H1 (cell line): ENCODE data around the gene SSR2. TPM values are rescaled to one million over a fixed set of nuclear protein-coding genes. Genes with fewer than 3 reads are reported as not detected.
A peak's percentile ranks its signal among the peaks of the same experiment; 100 is the strongest.

Source experiments
- CTCF ChIA-PET: fragments of 300-600 bp; sonication (Branson Sonifier 250); formaldehyde crosslinking; loops from one replicate; lab custom pipeline; 2021; ENCODE audit not compliant: partially characterized antibody; lab: Charles Lee
- POLR2A ChIA-PET: fragments of 300-600 bp; sonication (Branson Sonifier 250); formaldehyde crosslinking; loops from one replicate; lab custom pipeline; 2021; ENCODE audit warnings: inconsistent platforms; ENCODE audit not compliant: partially characterized antibody; lab: Charles Lee
- DNase-seq, 2 experiments: peaks; one replicate each; pipeline versions ENCODE4 v3.0.0 to v3.0.0-alpha.2; 2010 to 2022; ENCODE audit warnings: low spot score in 2 of 2, low read depth in 1 of 2, mixed read lengths in 1 of 2
- FAIRE-seq: peaks from 2 replicates; lab custom pipeline; 2011; peaks lifted over from hg19 to GRCh38; lab: Jason Lieb, UNC
- H2AFZ ChIP-seq: 2 replicates; pipeline ENCODE4 v1.8.1; 2012; ENCODE audit warnings: low read length, inconsistent platforms
- H2AK5ac ChIP-seq: 2 replicates; pipeline ENCODE4 v1.6.1; 2013; ENCODE audit warnings: low read depth, low read length
- H2BK120ac ChIP-seq: replicated peaks from 2 replicates; pipeline ENCODE3; 2013; ENCODE audit warnings: low read depth, low read length, inconsistent platforms
- H2BK12ac ChIP-seq: 2 replicates; pipeline ENCODE4 v1.6.1; 2013; ENCODE audit warnings: low read depth, low read length
- H2BK15ac ChIP-seq: 2 replicates; pipeline ENCODE4 v1.6.1; 2013; ENCODE audit warnings: low read length
- H2BK20ac ChIP-seq: 2 replicates; pipeline ENCODE4 v1.6.1; 2013; ENCODE audit warnings: low read length
- H2BK5ac ChIP-seq: 2 replicates; pipeline ENCODE4 v1.6.1; 2013; ENCODE audit warnings: low read depth, low read length
- H3K14ac ChIP-seq: 2 replicates; pipeline ENCODE4 v1.6.1; 2013; ENCODE audit warnings: inconsistent platforms; ENCODE audit not compliant: insufficient read length
- H3K18ac ChIP-seq: 2 replicates; pipeline ENCODE4 v1.6.1; 2013; ENCODE audit warnings: low read length; ENCODE audit errors: extremely low read depth
- H3K23ac ChIP-seq: 2 replicates; pipeline ENCODE4 v1.6.1; 2013; ENCODE audit warnings: inconsistent platforms; ENCODE audit not compliant: insufficient read length
- H3K23me2 ChIP-seq: 2 replicates; pipeline ENCODE4 v1.6.1; 2013; ENCODE audit warnings: low read depth, low read length
- H3K27ac ChIP-seq: 2 replicates; pipeline ENCODE4 v1.6.1; 2011; ENCODE audit warnings: low read depth, low read length, inconsistent platforms
- H3K27me3 ChIP-seq, 4 experiments: replicated peaks in 1 of 4; 1 replicate in 1 of 4; 2 replicates in 3 of 4; pipeline versions ENCODE4 v1.6.1 to v1.8.1; 2011 to 2013; ENCODE audit warnings: low read length in 3 of 4, mild to moderate bottlenecking in 3 of 4, inconsistent platforms in 2 of 4, mixed read lengths in 2 of 4, moderate library complexity in 1 of 4; ENCODE audit not compliant: control insufficient read depth in 3 of 4, insufficient read depth in 3 of 4; ENCODE audit errors: extremely low read depth in 1 of 4
- H3K36me3 ChIP-seq, 4 experiments: 2 replicates each; pipeline versions ENCODE4 v1.6.1 to v1.8.1; 2011 to 2013; ENCODE audit warnings: mild to moderate bottlenecking in 4 of 4, low read length in 3 of 4, moderate library complexity in 2 of 4, control low read depth in 1 of 4, inconsistent platforms in 1 of 4; ENCODE audit not compliant: insufficient read depth in 4 of 4, control insufficient read depth in 2 of 4
- H3K4ac ChIP-seq: replicated peaks from 2 replicates; pipeline ENCODE3; 2013; ENCODE audit warnings: low read length, low read depth, mixed read lengths, inconsistent platforms; ENCODE audit not compliant: insufficient read length
- H3K4me1 ChIP-seq, 4 experiments: replicated peaks in 1 of 4; 1 replicate in 1 of 4; 2 replicates in 3 of 4; pipeline versions ENCODE4 v1.6.1 to v1.8.1; 2011 to 2013; ENCODE audit warnings: low read length in 3 of 4, inconsistent platforms in 2 of 4, mixed read lengths in 1 of 4; ENCODE audit not compliant: insufficient read depth in 4 of 4, control insufficient read depth in 3 of 4
- H3K4me2 ChIP-seq, 2 experiments: 2 replicates each; pipeline versions ENCODE4 v1.6.1 to v1.8.1; 2011 to 2013; ENCODE audit warnings: low read depth in 2 of 2, low read length in 2 of 2, control low read depth in 1 of 2, inconsistent platforms in 1 of 2, mild to moderate bottlenecking in 1 of 2; ENCODE audit not compliant: insufficient read depth in 1 of 2
- H3K4me3 ChIP-seq, 4 experiments: fragments of 200-600, 300-600 bp in 1 of 4; sonication (generic), shearing (Covaris generic), sonication (Bioruptor Twin) in 1 of 4; 2 replicates each; pipeline versions ENCODE4 v1.5.1 to v1.8.1; 2011 to 2016; ENCODE audit warnings: low read length in 4 of 4, low read depth in 3 of 4, control low read depth in 2 of 4, inconsistent platforms in 2 of 4, mild to moderate bottlenecking in 2 of 4, mixed read lengths in 1 of 4, moderate library complexity in 1 of 4; ENCODE audit not compliant: insufficient read depth in 2 of 4; ENCODE audit errors: extremely low read depth in 1 of 4
- H3K56ac ChIP-seq: replicated peaks from 2 replicates; pipeline ENCODE3; 2013; ENCODE audit warnings: low read depth, mild to moderate bottlenecking, mixed read lengths, low read length, inconsistent platforms; ENCODE audit not compliant: insufficient read length
- H3K79me1 ChIP-seq: 2 replicates; pipeline ENCODE4 v1.6.1; 2013; ENCODE audit warnings: low read depth, low read length, control low read depth
- H3K79me2 ChIP-seq, 2 experiments: 2 replicates each; pipeline versions ENCODE4 v1.6.1 to v1.8.1; 2012 to 2013; ENCODE audit warnings: low read length in 2 of 2, mild to moderate bottlenecking in 2 of 2, inconsistent platforms in 1 of 2; ENCODE audit not compliant: insufficient read depth in 2 of 2, control insufficient read depth in 1 of 2
- H3K9ac ChIP-seq, 4 experiments: replicated peaks in 1 of 4; 1 replicate in 1 of 4; 2 replicates in 3 of 4; pipeline versions ENCODE4 v1.6.1 to v1.8.1; 2011 to 2013; ENCODE audit warnings: low read depth in 3 of 4, low read length in 3 of 4, control low read depth in 2 of 4, mild to moderate bottlenecking in 2 of 4, moderate library complexity in 2 of 4, inconsistent platforms in 1 of 4; ENCODE audit errors: extremely low read depth in 1 of 4
- H3K9me3 ChIP-seq, 2 experiments: 2 replicates each; pipeline versions ENCODE4 v1.6.1 to v1.8.1; 2012 to 2013; ENCODE audit warnings: mild to moderate bottlenecking in 2 of 2, moderate library complexity in 2 of 2, control low read depth in 1 of 2, inconsistent platforms in 1 of 2, low read depth in 1 of 2, low read length in 1 of 2, mixed read lengths in 1 of 2; ENCODE audit not compliant: insufficient read depth in 2 of 2
- H4K20me1 ChIP-seq, 2 experiments: replicated peaks in 1 of 2; 2 replicates each; pipeline versions ENCODE3 to v1.8.1; 2011 to 2013; ENCODE audit warnings: inconsistent platforms in 2 of 2, low read length in 2 of 2, mild to moderate bottlenecking in 1 of 2; ENCODE audit not compliant: insufficient read depth in 2 of 2, control insufficient read depth in 1 of 2
- H4K5ac ChIP-seq: 2 replicates; pipeline ENCODE4 v1.6.1; 2013; ENCODE audit warnings: low read length, low read depth, mixed read lengths, inconsistent platforms; ENCODE audit not compliant: insufficient read length
- H4K8ac ChIP-seq: 2 replicates; pipeline ENCODE4 v1.8.0; 2013; ENCODE audit warnings: mild to moderate bottlenecking, moderate library complexity, low read length, inconsistent platforms; ENCODE audit not compliant: insufficient read depth; ENCODE audit errors: extremely low read depth
- H4K91ac ChIP-seq: replicated peaks from 2 replicates; pipeline ENCODE3; 2013; ENCODE audit warnings: low read length, mixed read lengths, inconsistent platforms; ENCODE audit not compliant: insufficient read length
- POLR2AphosphoS5 ChIP-seq: IDR thresholded peaks from 2 replicates; pipeline ENCODE4 v1.6.1; 2011; ENCODE audit warnings: low read depth, low read length
- WGBS, 2 experiments: shearing (Covaris generic) in 1 of 2; methylation state at CpG; one replicate each; pipeline versions ENCODE4 v1.1.6 to v1.1.7; 2013 to 2015; ENCODE audit warnings: low lambda C conversion rate in 2 of 2, mixed read lengths in 2 of 2, inconsistent platforms in 1 of 2, low coverage in 1 of 2, missing lambda C conversion rate in 1 of 2; ENCODE audit not compliant: insufficient replicate concordance in 2 of 2, insufficient coverage in 1 of 2, insufficient read length in 1 of 2; ENCODE audit errors: extremely low coverage in 1 of 2, missing lambda C conversion rate in 1 of 2; 5-methylcytosine and 5-hydroxymethylcytosine counted together
- polyA plus RNA-seq, 7 experiments: library from polyadenylated mRNA; depleted of rRNA in 3 of 7; stranded (reverse) in 5 of 7; unstranded in 2 of 7; fragments of >200 nt in 5 of 7; fragments of 200-250 nt in 2 of 7; gene quantifications; 1 replicate in 5 of 7; 2 replicates in 1 of 7; 4 replicates in 1 of 7; pipeline versions ENCODE4 v1.2.1 to v1.2.3, GENCODE V29; 2011 to 2013; ENCODE audit warnings: missing spikeins in 2 of 7, mixed read lengths in 2 of 7
- total RNA-seq: library from RNA; stranded (reverse); fragmentation: NEBNext Ultra II Directional; extraction: Animal tissue kit (Norgen Biotek cat#: 25700); gene quantifications from 2 replicates; pipeline ENCODE4 v1.2.1, GENCODE V29; 2021

The SSR2 gene
- total and polyA plus RNA-seq, 2 of the 8 experiments (the other 6 are each of a cell fraction or from before 2014, with no cell fraction given) = 190 to 648 TPM

DNA sequence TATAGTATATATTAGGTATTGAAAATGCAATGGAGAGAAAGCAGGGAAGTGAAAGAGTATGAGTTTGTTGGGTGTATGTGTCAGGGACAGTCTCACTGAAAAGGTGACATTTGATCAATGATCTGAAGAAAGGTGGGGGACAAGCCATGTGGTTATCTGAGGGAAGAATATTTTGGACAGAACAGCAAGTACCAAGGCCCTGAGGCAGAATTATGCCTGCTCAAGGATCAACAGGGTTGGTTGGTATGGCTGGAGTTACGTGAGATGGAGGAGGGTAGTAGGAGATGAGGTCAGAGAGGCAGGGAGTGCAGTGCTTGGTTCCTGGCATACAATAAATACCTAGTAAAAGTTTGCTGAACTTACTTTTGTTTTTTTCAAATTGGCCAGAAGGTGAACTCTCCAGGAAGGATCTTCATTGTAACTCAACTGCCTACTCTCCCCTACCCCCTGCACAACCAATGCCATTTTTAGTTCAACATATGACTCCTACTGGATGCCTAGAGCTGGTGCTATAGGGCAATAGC, 35.6 kb upstream of the SSR2 start:
- Histone ChIP-seq H3K4me1 (peaks cover 0 to 9% (median 3%) of the 10 kb centered on the region in 4 experiments; a peak in 3 of 7 replicates), H3K4me2 (no peak overlapping the region; a peak in 1 of 4 replicates), H2BK12ac (no peak overlapping the region), H3K23me2 (peaks cover 17% of the 10 kb centered on the region), H3K9me3 (no peaks in the 10 kb centered on the region), H3K14ac (no peak overlapping the region), H2BK15ac (no peak overlapping the region), H4K20me1 (peaks cover 2% of the 10 kb centered on the region in 2 experiments), H3K27me3 (no peaks in the 10 kb centered on the region), H4K5ac (no peak overlapping the region), H2BK20ac (peak overlapping the region; percentile 43; the same call in 1 of the 2 replicates), H4K91ac (no peak overlapping the region), H3K18ac (no peak overlapping the region), H3K27ac (no peak overlapping the region), H4K8ac (no peak overlapping the region), H3K79me2 (peaks cover 0 to 26% of the 10 kb centered on the region in 2 experiments; a peak in 3 of 4 replicates), H3K36me3 (peaks cover 0 to 7% (median 4%) of the 10 kb centered on the region in 4 experiments; a peak in 1 of 8 replicates), H3K56ac (no peak overlapping the region), H2AFZ (no peak overlapping the region), H2BK120ac (no peak overlapping the region), H3K23ac (no peak overlapping the region), H3K4ac (no peak overlapping the region), H2AK5ac (no peak overlapping the region), H3K79me1 (peaks cover 2% of the 10 kb centered on the region; the same call in 1 of the 2 replicates), H3K4me3 (no peak overlapping the region), H2BK5ac (no peak overlapping the region), H3K9ac (no peak overlapping the region)
- DNase-seq (no peak), FAIRE-seq (no peak)
- TF ChIP-seq POLR2AphosphoS5 = no peak
- POLR2A ChIA-PET = interaction anchor here (1.3 to 6.9 kb wide), 3 partner anchors 16 to 122 kb away, joined by 3 to 88 read pairs (median 3); partner anchors contain the start of gene KHDC4
- 85% methylated on average over 1 of the region's 1 CpG; no CpG with 5 or more reads in 1 of the 2 experiments for WGBS, 2 experiments
- CTCF ChIA-PET = interaction anchor here (0.8 to 6.2 kb wide), 6 partner anchors 9 to 125 kb away, joined by 3 to 23 read pairs (median 3); no protein-coding TSS in a partner anchor
